T-helper 1 cell treated with Interleukin-12 subunit alpha and Interleukin-12 subunit beta and Interleukin-4 antibody, amounts not matched to agents 30 μg/mL and 1 μg/mL, for 36 hours (primary cell): ENCODE data around the gene PHOX2A.
A peak's percentile ranks its signal among the peaks of the same experiment; 100 is the strongest.

Source experiments
- H3K27ac Mint-ChIP-seq: one replicate; pipeline ENCODE4 v1.8.0; 2021; ENCODE audit warnings: mild to moderate bottlenecking, mixed read lengths
- H3K27me3 Mint-ChIP-seq: one replicate; pipeline ENCODE4 v1.8.0; 2021; ENCODE audit warnings: low read depth, mixed read lengths
- H3K36me3 Mint-ChIP-seq: one replicate; pipeline ENCODE4 v1.8.0; 2021; ENCODE audit warnings: low read depth, mixed read lengths
- H3K4me1 Mint-ChIP-seq: one replicate; pipeline ENCODE4 v1.8.0; 2021; ENCODE audit warnings: low read depth, mixed read lengths
- H3K4me3 Mint-ChIP-seq: one replicate; pipeline ENCODE4 v1.8.0; 2021; ENCODE audit warnings: mild to moderate bottlenecking, moderate library complexity, mixed read lengths
- H3K9me3 Mint-ChIP-seq: one replicate; pipeline ENCODE4 v1.8.0; 2021; ENCODE audit warnings: mixed read lengths

Gene PHOX2A

DNA sequence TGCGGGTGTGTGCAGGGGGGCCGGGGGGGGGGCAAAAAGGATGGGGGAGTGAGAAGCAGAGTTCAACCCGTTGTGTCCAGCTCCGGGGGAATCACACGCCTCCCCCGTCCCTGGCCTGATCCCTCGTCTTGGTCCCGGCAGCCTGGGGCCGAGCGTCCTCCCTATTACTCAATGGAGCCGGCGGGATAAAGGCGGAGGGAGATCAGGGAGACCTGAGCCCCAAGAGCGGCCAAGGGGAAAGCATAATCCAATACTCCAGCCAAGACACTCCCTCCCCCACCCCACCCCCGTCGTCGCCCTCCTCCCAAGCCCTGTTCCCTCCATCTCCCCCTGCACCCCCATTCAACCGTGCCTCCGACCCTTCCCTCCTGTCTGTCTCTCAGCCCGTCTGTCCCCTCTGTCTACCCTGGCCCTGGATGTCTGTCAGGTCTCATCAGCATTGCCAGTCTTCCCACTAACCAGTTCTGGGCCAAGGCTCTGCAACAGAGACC lies 2.6 kb downstream of the PHOX2A start:
- H3K9me3 Mint-ChIP-seq = no peaks in the 10 kb centered on the region
- no peak overlapping the region for H3K4me3 Mint-ChIP-seq
- peaks cover 17% of the 10 kb centered on the region for H3K36me3 Mint-ChIP-seq
- peaks cover 14% of the 10 kb centered on the region for H3K4me1 Mint-ChIP-seq
- H3K27me3 Mint-ChIP-seq = peaks cover 45% of the 10 kb centered on the region
- H3K27ac Mint-ChIP-seq = no peak overlapping the region

DNA sequence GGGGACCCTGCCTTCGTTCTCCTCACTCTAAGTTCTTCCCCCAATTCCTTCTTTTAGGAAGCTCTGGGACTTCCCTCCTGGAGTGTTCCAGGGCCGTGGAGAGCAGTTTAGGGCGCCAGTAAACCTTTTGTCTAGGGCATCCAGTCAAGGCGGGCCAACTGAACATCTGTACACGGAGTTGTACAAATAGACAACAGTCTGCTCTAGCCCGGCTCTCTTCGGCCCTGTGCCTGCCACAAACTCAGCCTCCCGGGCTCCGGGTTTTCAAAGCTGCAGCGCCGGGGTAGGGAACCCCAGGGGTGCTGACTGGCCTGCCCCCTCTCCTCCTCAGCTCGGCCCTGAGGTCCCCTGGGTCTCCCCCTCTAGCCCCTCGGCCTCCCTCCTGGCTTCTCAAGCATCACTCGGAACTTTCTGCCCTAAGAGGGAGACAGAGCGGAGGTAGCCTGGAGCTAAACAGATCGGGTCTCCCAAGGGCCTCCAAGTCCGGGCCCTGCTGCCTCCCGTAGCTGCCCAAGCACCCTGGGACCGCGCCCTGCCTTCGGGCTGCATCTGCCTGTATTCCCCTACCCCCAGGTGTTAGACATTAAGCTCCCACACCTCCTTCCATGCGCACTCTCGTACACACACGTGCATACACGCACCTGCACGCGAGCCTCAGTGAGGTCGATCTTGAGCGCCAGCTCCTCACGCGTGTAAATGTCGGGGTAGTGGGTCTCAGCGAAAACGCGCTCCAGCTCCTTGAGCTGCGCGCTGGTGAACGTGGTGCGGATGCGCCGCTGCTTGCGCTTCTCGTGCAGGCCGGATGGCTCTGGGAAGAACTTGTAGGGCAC lies 3.3 kb downstream of the PHOX2A start:
- H3K4me1 Mint-ChIP-seq = peaks cover 14% of the 10 kb centered on the region
- H3K27ac Mint-ChIP-seq = no peak overlapping the region
- H3K36me3 Mint-ChIP-seq = peaks cover 17% of the 10 kb centered on the region
- peaks cover 45% of the 10 kb centered on the region for H3K27me3 Mint-ChIP-seq
- no peaks in the 10 kb centered on the region for H3K9me3 Mint-ChIP-seq
- peak overlapping the region; percentile 75 for H3K4me3 Mint-ChIP-seq

DNA sequence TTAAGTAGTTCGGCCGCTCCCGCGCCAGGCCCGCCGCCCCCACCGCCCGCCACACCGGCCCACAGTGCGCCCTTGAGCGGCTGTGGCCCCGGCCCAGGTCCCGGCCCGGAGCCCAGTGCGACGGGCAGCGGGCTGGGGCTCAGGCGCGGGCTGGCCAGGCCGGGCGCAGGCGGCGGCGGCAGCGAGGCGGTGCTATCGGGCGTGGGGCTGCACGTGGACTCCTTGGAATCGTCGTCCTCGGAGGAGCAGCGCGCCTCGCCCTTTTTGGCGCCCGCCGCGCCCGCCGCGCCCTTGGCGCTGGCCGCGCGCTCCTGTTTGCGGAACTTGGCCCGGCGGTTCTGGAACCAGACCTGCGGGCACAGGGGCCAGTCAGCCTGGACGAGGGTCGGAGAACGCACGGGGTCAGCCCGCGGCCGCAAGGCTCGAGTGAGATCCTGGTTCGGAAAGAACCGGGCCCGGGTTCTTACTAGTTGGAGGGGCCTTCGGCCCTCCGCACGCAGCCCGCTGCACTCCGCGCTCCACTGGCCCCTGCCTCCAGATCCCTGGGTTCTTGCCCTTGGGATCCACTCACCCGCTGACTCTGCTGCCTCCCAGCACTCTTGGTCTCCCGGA lies 4.0 kb downstream of the PHOX2A start:
- Mint-ChIP-seq H3K27me3 (peaks cover 45% of the 10 kb centered on the region), H3K36me3 (peaks cover 17% of the 10 kb centered on the region), H3K4me3 (peak overlapping the region; percentile 75), H3K27ac (no peak overlapping the region), H3K4me1 (peaks cover 14% of the 10 kb centered on the region), H3K9me3 (no peaks in the 10 kb centered on the region)

DNA sequence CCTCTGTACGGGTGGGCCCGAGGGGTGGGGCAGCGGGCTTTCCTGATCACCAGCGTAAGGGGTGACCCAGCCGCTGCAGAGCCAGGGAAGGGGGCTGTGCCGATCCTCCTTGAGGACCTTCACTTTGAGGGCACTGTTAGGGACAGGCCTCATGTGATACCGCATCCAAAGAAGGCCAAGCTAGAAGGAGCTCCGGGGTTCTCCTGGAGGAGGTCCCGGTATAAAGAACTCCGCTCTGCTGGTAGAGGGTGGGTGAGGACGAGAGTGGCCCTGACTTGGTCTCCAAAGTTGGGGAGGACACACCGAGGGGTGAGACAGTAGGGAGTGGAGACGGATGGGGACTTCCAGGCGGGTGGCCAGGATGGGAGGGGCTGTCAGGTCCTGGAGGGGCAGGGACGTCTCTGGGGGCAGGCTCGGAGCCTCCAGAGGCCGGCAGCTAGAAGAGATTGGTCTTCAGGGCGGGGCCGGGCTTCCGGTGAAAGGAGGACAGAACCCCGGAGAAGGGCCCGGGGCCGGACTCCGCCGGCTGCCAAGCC lies 4.6 kb downstream of the PHOX2A start:
- H3K4me1 Mint-ChIP-seq = peaks cover 10% of the 10 kb centered on the region
- H3K27me3 Mint-ChIP-seq = peaks cover 45% of the 10 kb centered on the region
- peak overlapping the region; percentile 36 for H3K4me3 Mint-ChIP-seq
- no peak overlapping the region for H3K27ac Mint-ChIP-seq
- peaks cover 19% of the 10 kb centered on the region for H3K36me3 Mint-ChIP-seq
- no peaks in the 10 kb centered on the region for H3K9me3 Mint-ChIP-seq

DNA sequence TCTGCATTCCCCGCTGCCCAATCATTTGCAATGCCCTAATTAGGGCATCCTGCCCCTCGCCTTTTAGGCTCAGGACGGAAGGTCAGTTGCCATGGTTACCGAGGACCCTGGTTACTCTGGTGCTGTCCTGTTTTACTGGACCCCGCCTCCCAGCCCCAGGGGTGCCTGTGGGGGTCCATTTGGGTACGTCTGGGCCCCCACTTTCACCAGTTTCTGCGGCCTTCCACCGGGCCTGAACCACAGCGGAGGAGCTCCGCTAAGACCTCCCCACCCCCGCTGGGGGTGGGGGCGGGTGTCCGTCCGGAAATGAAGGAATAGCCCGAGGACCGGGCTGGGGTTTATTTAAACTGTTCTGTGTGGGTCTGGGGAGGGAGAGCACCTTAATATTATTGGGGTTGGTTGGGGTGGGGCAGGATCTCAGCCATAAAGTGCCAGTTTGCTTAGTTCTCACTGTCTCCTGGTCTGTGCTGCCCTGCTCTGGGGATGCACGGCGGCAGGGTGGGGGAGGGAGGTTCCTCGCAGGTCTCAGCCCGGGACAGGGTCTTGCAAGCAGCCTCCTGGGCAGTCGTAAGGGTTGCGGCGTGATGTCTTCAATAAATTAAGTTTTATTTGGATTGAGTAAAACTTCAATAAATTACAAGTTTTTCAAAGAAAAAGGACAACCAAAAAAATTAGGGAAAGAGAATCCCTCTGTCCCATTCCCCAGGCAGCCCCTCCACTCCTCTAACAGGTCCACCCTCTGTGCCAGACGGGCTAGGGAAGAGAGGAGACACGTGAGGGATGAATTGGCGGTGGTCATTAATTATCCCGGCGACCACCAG lies 5.3 kb downstream of the PHOX2A start:
- Mint-ChIP-seq H3K9me3 (no peaks in the 10 kb centered on the region), H3K27ac (no peak overlapping the region), H3K36me3 (peaks cover 23% of the 10 kb centered on the region), H3K4me1 (peaks cover 10% of the 10 kb centered on the region), H3K27me3 (peaks cover 45% of the 10 kb centered on the region), H3K4me3 (no peak overlapping the region)

DNA sequence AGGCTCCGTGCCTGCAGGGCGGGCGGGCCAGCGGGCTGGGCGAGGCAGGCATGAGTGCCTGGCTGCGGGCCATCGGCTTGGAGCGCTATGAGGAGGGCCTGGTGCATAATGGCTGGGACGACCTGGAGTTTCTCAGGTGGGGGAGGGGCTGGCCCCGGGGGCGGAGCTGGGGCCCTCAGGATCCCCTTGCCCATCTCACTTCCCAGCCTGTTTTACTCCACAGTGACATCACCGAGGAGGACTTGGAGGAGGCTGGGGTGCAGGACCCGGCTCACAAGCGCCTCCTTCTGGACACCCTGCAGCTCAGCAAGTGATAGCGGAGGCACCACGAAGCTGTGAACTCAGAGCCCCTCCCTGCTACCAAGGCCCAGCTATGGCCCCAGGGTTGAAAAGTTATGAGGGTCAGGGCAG lies 5.9 kb downstream of the PHOX2A start:
- no peak overlapping the region for H3K4me3 Mint-ChIP-seq
- no peak overlapping the region for H3K27ac Mint-ChIP-seq
- H3K4me1 Mint-ChIP-seq = peaks cover 7% of the 10 kb centered on the region
- H3K9me3 Mint-ChIP-seq = no peaks in the 10 kb centered on the region
- peaks cover 39% of the 10 kb centered on the region for H3K27me3 Mint-ChIP-seq
- H3K36me3 Mint-ChIP-seq = peaks cover 26% of the 10 kb centered on the region

DNA sequence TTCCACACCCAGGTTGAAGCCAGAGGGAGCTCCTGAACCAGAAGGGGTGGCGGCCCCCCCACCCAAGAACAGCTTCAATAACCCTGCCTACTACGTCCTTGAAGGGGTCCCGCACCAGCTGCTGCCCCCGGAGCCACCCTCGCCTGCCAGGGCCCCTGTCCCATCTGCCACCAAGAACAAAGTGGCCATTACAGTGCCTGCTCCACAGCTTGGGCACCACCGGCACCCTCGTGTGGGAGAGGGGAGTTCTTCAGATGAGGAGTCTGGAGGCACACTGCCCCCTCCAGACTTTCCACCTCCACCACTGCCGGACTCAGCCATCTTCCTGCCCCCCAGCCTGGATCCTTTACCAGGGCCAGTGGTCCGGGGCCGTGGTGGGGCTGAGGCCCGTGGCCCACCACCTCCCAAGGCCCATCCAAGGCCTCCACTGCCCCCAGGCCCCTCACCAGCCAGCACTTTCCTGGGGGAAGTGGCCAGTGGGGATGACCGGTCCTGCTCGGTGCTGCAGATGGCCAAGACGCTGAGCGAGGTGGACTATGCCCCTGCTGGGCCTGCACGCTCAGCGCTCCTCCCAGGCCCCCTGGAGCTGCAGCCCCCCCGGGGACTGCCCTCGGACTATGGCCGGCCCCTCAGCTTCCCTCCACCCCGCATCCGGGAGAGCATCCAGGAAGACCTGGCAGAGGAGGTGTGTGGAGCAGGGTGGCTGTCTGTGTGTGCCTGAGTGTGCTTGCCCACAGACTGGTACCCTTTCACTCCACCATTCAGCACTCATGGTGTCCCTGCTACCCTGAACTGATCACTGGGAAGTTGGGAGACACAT lies 6.7 kb downstream of the PHOX2A start:
- no peak overlapping the region for H3K27ac Mint-ChIP-seq
- peaks cover 26% of the 10 kb centered on the region for H3K36me3 Mint-ChIP-seq
- no peak overlapping the region for H3K4me3 Mint-ChIP-seq
- H3K4me1 Mint-ChIP-seq = peaks cover 7% of the 10 kb centered on the region
- H3K27me3 Mint-ChIP-seq = peaks cover 32% of the 10 kb centered on the region
- H3K9me3 Mint-ChIP-seq = no peaks in the 10 kb centered on the region

DNA sequence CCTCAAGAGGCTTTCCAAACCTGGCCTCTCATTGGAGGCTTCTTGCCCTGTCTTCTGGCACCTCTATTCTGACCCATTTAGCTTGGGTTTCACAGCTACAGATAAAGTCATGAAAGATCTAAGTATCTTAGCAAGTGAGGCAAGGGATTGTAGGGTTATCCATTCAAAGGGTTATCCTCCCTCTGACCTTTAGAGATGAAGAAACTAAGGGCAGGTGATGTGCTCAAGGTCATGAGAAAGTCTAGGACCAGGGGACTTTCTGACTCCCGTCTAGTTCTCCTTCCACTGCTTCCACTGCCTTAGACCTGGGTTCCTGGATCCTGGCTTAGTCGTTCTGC lies 7.2 kb downstream of the PHOX2A start:
- Mint-ChIP-seq H3K36me3 (peaks cover 24% of the 10 kb centered on the region), H3K9me3 (no peaks in the 10 kb centered on the region), H3K27ac (no peak overlapping the region), H3K4me1 (peaks cover 7% of the 10 kb centered on the region), H3K27me3 (peaks cover 26% of the 10 kb centered on the region), H3K4me3 (no peak overlapping the region)

DNA sequence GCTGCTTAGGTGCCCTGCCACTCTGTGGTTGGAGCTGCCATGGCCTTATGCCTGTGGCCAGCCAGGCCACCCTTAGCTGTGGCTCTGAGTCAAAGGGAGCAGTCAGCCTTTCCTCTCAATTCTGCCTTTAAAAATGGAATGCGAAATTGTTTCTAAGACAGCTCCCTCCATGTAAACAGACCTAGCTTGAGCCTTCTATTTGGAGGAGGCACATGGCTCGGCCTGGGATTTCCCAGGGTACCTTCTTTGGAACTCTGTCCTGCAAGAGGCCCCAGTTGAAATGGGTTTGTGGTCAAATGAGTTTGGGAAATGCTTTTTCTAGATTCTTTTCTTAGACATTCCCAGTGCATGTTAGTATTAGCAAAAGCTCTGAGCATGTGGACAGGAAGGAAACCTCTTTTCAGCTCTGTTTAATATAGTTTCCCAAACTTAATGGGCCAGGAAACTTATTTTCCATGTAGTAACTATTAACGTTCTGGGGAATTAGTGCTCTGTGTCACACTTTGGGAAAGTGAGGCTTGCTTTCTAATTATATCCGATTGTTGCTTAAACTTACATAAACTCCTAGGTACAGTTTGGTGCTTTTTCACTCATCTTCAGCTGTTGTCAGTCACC lies 7.8 kb downstream of the PHOX2A start:
- Mint-ChIP-seq H3K4me1 (peaks cover 7% of the 10 kb centered on the region), H3K27ac (no peak overlapping the region), H3K27me3 (peaks cover 21% of the 10 kb centered on the region), H3K36me3 (peaks cover 30% of the 10 kb centered on the region), H3K4me3 (no peak overlapping the region), H3K9me3 (no peaks in the 10 kb centered on the region)

DNA sequence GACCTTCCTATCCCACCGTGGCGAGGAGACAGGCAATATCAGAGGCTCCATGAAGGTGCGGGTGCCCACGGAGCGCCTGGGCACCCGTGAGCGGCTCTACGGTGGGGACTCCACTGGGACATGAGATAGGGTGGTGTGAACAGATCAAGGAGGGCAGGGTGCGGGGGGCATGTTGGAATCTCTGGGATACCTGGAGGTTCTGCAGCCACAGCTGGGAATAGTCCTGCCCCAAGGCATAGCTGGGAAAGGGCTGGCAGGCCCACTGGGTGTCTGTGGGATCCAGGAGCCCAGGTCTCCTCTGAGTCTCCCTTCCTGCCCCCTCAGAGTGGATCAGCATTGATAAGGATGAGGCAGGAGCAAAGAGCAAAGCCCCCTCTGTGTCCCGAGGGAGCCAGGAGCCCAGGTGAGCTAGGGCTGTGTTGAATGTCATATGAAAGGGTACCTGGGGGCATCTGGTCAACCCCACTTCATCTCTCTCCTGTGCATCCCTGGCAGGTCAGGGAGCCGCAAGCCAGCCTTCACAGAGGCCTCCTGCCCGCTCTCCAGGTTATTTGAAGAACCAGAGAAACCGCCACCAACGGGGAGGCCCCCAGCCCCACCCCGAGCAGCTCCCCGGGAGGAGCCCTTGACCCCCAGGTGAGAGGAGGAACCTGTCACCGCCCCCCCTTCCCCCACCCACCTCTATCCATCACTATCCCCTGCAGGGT lies 8.5 kb downstream of the PHOX2A start:
- peaks cover 32% of the 10 kb centered on the region for H3K36me3 Mint-ChIP-seq

DNA sequence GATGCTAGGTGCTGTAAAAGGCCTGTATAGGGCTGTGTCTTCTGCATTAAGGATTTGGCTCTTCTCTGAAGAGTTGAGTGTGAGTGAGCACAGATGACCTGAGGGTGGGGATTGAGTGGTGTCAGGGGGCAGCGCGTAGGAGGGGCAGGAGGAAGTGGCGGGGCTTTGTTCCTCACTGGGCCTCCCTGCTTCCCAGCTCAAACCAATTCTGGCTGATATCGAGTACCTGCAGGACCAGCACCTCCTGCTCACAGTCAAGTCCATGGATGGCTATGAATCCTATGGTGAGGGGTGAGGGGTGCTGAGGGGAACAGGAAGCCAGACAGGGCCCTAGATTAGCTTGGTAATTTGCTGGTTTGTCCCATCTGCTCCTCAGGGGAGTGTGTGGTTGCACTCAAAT lies 9.1 kb downstream of the PHOX2A start:
- H3K27me3 Mint-ChIP-seq = peaks cover 10% of the 10 kb centered on the region
- no peak overlapping the region for H3K4me3 Mint-ChIP-seq
- H3K36me3 Mint-ChIP-seq = peaks cover 30% of the 10 kb centered on the region
- H3K9me3 Mint-ChIP-seq = no peaks in the 10 kb centered on the region
- H3K27ac Mint-ChIP-seq = no peak overlapping the region
- peaks cover 2% of the 10 kb centered on the region for H3K4me1 Mint-ChIP-seq

More for the DNA sequence above, 8.5 kb downstream of the PHOX2A start:
- Mint-ChIP-seq H3K4me1 (peaks cover 5% of the 10 kb centered on the region), H3K27me3 (peaks cover 14% of the 10 kb centered on the region), H3K27ac (no peak overlapping the region), H3K9me3 (no peaks in the 10 kb centered on the region), H3K4me3 (no peak overlapping the region)

DNA sequence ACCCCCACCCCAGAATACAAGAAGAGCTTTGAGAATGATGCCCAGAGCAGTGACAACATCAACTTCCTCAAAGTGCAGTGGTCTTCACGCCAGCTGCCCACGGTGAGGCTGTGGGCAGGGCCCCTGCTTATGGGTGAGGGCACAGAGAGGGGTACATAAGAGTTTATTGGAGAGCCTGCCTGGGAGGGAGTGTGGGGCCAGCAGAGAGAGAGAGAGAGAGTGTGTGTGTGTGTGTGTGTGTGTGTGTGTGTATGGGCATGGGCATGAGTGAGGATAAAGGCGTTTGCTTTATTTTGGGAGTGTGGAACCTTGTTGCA lies 9.5 kb downstream of the PHOX2A start:
- no peaks in the 10 kb centered on the region for H3K9me3 Mint-ChIP-seq
- peaks cover 32% of the 10 kb centered on the region for H3K36me3 Mint-ChIP-seq
- peaks cover 2% of the 10 kb centered on the region for H3K4me1 Mint-ChIP-seq
- H3K4me3 Mint-ChIP-seq = no peak overlapping the region
- H3K27me3 Mint-ChIP-seq = peaks cover 8% of the 10 kb centered on the region
- no peak overlapping the region for H3K27ac Mint-ChIP-seq

DNA sequence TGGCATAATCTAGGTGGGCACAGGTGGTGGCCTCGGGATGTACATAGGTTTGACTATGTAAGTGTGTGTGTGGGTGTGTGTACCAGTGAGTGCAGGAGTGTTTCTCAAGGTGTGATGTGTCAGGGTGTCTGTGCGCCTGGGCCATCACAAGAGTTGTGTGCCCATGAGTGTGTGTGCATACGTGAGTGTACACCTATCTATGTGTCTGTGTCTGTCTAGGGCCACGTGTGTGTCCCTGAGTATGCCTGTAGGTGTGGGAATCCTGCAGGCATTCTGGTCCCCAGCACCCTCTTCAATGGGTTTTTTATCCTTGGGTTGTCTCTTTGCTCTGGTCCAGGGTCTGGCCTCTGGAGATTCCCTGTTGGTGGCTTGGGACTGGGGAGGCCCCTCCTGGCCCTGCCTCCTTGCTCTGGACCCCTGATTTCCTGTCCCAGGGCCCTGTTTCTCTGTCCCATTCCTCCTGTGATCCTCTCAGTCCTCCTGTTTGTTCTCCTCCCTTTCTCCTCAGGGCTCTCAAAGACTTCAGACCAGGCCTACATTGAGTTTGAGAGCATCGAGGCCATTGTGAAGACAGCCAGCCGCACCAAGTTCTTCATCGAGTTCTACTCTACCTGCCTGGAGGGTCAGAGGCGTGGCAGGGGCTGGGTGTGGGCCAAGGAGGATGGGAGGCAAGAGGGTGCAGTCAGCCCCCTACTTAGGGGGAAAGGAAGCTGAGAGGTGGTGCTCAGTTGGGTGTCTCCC lies 10.0 kb downstream of the PHOX2A start:
- Mint-ChIP-seq H3K9me3 (no peaks in the 10 kb centered on the region), H3K4me1 (no peaks in the 10 kb centered on the region), H3K4me3 (no peak overlapping the region), H3K27me3 (peaks cover 3% of the 10 kb centered on the region), H3K27ac (no peak overlapping the region), H3K36me3 (peaks cover 35% of the 10 kb centered on the region)
